Activated CD4-positive, alpha-beta T cell treated with anti-CD3 and anti-CD28 coated beads for 24 hours (primary cell): ENCODE data around the gene MYO7B.

Experiments used
- DNase-seq, 2 donors: peaks; one replicate each; pipeline ENCODE4 v3.0.0-alpha.2; 2020; ENCODE audit warnings: low read depth in 2 of 2

MYO7B gene

DNA sequence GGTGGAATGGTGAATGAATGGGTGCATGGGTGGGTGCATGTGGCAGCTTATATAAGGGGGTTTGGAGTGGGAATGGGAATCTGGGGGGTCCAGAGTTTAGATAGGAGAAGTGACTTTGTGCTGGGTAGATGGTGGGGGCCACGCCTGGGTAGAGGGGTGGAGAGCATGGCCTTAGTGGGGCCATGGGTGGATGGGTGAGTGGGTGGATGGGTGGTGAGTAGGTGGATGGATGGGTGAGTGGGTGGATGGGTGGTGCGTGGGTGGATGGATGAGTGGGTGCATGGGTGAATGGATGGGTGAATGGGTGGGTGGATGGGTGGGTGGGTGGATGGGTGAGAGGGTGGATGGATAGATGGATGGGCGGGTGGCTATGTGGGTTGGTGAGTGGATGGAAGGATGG, 53.9 kb downstream of the MYO7B start:
- DNase-seq: no peak

DNA sequence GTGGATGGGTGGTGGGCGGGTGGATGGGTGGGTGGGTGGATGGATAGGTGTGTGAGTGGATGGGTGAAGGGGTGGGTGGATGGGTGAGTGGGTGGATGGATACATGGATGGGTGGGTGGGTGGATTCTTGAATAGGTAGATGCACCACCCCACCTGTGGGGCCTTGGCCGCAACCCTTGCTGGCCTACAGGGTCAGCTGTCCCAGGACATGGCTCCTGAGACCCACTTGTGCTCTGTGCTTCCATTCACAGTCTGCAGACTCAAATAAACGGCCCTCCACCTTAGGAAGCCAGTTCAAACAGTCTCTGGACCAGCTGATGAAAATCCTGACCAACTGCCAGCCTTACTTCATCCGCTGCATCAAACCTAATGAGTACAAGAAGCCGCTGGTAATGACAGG, 54.4 kb downstream of the MYO7B start:
- no peak for DNase-seq

DNA sequence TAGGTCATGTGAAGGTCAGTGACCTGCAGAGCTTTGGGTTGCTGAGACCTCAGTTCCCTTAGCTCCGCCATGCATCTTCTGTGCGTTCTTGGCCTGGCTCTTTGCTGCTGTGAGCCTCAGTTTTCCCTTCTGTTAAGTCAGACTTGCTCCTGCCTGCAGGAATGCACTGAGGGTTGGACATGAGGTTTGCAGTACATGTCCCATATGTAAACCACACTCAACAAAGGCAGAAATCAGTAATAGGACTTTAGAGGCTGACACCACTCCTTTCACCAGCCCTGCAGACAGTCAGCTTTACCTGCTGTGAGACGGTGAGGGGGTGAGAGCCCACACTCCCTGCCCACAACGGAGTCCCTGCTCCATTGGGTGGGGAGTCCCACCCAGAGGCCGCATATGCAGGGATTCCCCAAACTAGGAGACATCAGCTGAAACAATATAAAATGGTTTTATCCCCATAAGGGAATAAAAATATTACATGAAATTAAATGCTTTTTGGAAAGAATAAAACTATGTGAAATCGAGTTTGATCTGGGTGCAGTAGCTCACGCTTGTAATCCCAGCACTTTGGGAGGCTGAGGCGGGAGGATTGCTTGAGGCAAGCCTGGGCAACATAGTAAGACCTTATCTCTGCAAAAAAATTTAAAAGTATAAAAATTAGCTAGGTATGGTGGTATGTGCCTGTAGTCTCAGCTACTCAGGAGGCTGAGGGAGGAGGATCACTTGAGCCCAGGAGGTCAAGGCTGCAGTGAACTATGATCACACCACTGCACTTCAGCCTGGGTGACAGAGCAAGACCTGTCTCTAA, 55.1 kb downstream of the MYO7B start:
- DNase-seq: no peak

DNA sequence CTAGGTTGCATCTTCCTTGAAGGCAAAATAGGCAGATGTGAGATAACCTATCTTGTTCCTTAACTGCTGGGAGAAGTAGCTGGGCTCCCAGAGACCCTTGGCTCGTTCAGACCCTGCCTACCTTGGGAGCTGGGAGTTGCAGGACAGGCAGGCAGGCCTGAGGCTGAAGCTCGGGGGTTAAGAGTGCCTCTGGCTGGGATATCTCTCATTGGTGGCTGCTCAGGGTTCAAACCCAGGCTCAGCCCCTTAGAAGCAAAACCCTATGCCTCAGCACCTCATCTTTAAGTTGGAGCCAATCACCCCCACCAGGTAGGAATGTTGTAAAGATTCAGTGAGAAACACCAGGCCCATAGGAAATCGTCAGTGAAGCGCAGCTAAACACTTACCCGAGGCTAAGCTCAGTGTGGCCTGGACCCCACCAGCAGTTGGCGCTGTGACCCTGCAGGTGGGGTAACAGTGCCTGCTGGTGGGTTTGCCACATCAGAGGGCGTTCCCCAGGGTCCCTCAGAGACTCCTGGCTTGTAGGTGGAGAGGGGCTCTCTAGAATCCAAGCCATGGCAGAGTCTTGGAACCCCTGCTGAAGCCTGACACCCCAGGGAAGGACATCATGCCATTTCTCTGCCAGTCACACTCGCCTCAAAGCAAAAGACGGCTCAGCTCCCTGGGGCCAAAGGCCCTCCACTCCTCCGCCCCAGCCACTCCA, 55.9 kb downstream of the MYO7B start:
- peak; percentile 50 to 59 for DNase-seq

DNA sequence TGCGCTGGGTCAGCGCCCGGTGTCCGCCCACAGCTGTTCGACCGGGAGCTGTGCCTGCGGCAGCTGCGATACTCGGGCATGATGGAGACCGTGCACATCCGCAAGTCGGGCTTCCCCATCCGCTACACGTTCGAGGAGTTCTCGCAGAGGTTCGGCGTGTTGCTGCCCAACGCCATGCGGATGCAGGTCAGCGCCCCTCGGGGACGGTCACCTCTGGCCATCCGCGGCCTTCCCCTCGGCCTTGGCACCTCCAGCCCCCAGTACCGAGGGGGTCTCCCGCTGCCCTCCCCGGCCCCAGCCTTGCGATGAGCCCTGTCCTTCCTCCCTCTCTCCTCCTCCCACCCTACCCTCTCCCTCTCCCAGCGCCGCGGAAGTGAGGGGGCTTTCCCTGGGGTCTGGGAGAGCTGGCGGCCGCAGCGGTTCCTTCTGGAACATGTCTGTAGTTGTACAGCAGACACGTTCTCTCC, 57.3 kb downstream of the MYO7B start:
- DNase-seq: no peak

DNA sequence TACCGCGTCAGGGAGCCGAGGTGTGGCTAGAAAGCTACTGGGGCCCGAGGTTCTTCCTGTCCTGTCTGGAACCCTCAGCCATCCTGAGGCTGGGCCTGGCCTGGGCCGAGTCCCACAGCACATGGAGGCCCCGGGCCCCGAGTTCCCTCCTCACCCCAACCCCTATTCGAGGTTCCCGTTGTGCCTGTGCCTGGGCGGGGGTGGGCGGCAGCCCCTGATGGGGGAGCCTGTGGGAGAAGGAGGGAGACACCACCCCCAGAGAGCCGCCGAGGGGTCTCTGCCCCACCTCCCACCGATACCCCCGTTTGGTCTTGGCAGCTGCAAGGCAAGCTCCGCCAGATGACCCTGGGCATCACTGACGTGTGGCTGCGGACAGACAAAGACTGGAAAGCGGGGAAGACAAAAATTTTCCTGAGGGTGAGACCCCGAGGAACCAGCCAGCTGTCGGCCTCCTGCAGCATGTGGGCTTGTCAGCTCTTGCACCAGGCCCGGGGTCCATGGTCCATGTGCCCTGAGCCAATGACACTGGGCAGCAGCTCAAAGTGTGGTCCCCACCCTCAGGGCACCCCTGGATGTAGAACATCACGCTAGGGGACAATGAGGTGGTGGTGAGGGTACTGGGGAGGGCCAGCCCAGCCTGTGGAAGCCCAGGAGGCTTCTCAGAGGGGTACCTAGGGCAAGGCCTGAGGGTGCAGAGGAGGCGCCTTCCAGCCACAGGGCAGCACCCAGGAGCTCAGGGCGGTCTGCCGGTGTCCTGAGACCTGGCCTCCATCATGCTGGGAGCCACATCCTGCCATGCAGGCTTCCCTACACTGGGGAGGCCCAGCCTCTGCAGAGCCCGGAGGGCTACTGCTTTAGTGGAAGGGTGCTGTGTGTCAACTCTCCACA, 58.0 kb downstream of the MYO7B start:
- DNase-seq: no peak

DNA sequence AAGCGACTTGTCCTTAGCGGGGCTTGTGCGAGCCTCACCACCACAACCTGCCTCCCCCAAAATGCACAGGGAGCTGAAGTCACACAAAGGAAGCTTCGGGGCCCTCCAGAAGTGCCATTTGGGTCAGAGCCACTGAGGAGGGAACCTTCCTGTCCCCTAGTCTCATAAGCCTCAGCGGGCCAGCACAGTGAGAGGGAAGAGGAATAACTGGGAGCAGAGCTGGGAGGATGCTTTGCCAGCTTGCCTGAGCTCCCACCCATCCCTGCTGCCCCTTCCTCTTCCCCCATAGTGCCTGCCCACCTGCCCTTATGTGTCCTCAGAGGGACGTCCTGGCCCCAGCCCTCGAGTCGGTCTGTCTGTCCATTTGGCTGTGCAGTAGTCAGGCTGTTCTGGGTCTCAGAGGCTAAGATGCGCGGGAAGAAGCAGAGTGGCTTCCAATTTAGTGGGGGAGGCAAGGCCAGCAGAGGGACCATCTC, 58.7 kb downstream of the MYO7B start:
- DNase-seq: no peak

DNA sequence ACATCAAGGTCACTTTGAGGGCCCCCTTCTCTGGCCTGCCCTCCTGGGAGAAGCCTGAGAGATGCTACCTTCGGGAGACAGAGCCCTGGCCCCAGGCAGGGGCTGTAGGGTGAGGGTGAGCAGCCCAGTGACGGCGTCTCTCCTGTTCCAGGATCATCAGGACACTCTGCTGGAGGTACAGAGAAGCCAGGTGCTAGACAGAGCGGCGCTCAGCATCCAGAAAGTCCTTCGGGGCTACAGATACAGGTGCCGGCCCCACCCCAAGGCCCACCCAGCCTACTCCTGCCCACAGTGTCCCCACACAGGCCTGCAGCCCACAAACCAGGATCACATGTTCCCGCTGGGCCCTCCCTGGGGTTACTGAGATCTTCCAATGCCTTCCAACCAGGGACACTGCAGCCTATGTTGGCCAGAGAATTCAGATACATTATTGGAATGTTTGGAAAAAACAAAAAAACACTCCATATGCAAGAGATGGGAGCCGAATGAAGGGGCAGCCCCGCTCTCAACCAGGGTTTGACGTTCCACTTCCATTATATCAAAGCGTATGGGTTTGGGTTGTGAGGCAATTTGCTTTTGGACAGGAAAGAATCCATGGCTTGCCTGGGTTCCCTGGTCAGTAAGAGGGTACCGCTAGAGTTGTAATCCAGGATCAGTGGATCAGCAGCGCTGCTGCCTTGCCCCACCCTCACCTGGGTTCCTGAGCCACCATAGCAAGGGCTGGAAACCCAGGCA, 61.0 kb downstream of the MYO7B start:
- DNase-seq: no peak

DNA sequence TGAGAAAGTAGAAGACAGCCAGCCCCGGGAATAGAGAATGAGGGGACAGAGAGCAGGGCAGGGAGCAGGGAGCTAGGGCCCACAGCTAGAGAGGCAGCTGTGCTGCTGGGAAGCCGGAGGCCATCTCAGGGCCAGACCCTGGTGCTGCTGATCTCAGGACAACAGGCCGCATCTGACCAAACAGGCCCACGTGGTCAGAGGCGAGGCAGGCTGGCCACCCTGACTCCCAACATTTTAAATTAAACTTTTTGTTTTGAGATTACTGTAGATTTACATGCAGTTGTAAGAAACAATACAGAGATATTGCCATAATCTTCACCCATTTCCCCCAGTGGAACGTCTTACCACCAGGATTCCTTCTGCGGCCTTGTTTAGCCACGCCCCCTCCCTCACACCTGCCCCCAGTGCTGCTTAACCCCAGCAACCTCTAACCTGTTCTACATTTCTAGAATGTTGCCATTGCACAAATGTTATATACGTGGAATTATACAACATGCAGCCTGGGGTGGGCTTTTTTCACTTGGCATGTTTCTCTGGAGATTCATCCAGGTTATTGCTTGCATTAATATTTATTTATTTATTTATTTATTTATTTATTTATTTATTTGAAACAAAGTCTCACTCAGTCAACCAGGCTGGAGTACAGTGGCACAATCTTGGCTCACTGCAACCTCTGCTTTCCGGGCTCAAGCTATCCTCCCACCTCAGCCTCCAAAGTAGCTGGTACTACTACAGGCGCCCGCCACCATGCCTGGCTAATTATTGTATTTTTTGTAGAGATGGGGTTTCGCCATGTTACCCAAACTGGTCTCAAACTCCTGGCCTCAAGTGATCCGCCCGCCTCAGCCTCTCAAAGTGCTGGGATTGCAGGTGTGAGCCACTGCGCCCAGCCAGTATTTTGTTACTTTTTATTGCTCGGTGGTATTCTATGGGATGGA, 61.8 kb downstream of the MYO7B start:
- DNase-seq: no peak

DNA sequence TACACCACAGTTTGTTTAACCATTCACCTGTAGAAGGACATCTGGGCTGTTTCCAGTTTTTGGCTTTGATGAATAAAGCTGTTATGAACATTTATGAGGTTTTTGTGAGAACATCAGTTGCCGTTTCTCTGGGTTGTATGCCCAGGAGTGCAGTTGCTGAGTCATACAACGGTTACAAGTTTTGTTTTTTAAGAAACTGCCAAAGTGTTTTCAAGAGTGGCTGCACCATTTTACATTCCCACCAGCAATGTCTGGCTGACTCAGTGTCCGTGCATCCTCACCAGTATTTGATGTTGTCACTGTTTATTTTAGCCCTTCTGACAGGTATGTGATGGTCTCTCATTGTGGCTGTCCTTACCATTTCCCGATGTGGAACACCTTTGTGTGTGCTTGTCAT, 62.5 kb downstream of the MYO7B start:
- no peak for DNase-seq

DNA sequence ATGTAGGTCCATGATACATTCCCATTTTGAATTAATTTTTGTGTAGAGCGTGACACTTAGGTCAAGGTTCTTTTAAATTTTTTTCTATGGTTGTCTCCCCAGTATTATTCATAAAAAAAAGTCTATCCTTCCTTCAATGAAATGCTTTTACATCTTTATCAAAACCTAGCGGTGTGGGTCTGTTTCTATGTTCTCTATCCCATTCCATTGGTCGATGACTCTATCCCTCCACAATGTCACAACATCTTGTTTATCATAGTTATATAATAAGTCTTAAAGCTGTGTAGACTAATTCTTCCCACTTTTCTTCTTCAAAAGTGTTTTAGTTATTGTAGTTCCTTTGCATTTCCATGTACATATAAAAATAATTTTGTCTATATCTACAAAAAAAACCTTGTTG, 63.2 kb downstream of the MYO7B start:
- DNase-seq: no peak

DNA sequence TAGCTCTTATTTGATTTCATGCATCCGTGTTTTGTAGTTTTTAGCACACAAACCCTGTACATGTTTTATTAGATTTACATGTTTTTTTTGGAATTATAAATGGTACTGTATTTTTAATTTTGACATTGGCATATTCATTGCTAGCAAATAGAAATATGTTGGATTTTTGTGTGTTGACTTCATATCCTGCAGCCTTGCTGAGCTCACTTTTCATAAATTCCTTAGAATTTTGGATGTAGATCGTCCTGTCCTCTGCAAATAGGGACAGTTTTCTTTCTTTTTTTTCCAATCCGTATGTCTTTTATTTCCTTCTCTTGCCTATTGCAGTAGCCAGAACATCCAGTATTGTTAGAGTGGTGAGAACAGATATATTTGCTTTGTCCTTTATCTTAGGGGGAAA, 63.7 kb downstream of the MYO7B start:
- no peak for DNase-seq

DNA sequence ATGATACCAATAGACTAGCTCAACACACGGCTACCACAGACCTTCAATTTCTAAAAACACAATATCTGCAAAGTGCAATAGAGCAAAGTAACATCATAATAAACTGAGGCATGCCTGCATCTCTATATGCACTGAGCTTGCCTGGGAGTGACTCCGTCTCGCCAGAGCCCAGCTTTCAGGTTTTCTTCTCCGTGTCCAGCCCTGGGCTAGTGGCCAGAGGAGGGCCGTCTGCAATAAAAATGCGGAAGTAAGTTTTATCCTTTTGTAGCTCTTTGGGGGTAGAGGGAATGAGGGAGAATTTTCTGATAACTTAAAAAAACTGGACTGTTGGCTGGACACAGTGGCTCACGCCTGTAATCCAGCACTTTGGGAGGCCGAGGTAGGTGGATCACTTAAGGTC, 69.5 kb downstream of the MYO7B start:
- DNase-seq: no peak

DNA sequence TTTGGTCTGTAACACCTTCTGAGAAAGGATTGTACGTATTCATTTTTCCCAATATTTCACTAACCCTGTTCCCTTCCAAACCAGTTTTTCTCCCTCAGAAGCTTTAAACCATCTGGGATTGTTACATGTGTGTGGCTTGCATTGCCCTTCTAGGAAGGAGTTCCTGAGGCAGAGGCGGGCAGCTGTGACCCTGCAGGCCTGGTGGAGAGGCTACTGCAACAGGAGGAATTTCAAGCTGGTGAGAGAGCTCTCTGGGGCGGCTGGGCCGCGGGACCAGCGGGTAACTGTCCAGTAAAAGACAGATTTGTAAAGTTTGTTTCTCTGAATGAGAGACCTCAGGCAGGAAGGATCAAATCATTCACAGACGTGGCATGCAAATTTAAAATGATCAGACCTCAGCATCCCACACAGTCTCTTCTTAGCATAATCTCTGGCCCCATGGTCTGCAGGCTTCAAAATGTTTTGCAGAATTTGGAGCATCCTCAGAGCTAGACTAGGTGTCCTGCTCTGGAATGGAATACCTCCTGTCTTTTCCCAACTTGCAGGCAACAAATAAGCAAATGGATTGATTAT, 70.3 kb downstream of the MYO7B start:
- no peak for DNase-seq

DNA sequence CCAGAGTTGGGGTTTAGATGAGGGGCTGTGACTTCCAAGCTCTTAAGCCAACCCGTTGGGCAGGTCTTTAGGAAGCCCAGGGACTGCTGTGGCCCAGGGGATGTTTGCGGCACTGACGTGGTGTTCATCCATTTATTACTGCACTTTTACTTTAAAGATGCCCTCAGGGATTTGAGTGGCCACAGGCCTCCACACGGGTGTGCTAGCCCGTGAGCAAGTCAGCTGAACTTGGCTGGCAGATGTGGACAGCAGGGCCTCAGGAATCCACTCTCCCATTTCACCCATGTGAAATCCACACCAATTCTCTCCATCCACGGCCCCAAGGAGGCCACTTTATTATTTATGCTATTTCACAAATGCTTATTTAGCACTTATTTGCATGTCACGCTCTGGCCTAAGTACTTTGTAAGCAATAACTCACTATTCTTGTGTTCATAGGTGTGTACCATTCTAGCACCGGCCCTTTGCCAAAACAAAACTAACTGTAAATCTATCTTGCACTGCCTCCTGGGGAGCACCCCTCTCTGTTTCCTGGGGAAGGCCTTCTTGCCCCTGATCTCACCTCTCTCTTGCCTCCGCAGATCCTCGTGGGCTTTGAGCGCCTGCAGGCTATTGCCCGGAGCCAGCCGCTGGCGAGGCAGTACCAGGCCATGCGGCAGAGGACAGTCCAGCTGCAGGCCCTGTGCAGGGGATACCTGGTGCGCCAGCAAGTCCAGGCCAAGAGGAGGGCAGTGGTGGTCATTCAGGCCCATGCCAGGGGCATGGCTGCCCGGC, 71.3 kb downstream of the MYO7B start:
- DNase-seq: no peak

DNA sequence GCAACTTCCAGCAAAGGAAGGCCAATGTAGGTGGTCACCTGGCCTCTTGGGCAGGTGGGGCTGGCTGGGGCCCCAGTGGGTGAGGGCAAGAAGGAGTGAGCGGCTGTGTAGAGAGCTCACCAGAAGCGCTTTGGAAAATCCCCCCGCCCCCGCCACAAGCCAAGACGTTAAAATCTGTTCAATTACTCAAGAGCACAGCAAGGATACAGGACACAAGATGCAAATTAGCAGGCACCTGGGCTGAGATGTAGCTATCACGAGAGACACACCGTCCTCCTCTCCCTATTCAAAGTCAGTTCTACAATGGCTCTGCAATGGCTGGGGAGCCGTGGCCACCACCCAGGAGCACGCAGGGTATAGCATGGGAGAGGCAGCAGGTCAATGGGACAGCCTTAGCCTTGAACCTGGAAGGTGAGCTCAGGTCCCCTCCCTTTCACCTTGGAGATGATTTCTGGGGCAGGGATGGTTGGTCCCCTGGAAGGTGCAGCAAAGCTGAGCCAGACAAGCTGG, 72.0 kb downstream of the MYO7B start:
- DNase-seq: no peak

DNA sequence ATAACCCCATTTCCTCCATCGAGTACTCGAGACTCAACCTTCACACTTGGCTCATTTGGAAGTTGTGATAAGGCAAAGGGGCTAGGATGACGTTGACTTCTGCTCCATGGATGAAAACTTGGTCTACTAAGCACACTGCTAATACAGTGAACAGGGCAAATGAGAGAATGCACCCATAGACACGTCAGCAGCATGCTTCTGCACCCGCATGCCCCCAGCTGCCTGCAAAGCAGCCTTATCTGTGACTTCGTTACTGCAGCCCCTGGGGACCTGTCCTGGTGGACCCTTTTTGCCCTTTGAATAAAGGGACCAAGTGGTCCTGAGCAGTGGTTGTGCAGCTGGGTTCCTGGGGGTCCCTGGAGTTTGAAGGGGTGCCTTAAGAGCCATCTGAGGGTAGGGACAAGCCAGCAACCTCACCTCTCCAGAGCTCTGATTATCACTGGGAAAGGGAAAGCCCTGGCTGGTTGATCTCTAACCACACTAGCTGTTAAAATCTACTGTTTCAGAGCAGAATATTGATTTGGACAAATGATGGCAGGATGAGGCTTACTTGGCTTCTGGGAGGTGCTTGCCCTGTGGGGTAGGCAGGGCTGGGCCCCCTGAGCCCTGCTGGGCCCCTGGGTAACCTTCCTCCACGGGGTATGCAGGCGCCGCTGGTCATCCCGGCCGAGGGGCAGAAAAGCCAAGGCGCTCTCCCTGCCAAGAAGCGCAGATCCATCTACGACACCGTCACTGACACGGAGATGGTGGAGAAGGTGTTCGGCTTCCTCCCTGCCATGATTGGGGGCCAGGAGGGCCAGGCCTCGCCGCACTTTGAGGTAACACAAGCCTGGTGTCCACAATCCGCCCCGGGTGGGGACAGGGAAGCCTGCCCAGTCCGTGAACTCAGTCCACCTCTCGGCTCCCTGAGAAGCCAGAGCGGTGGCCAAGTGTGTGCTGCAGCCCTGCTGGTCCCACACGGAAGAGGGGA, 72.9 kb downstream of the MYO7B start:
- DNase-seq: no peak
